ENCODE measurements around the gene NUDT16L1. TPM values are rescaled to one million over a fixed set of nuclear protein-coding genes. Genes with fewer than 3 reads are reported as not detected.

The NUDT16L1 gene
- total RNA-seq, 1 experiment from 2014 or later: 42.0 TPM

GRCh38 chr16:4692460-4693295 is 684 bp upstream of the NUDT16L1 start:
- Mint-ChIP-seq H3K36me3 (no peaks in the 10 kb centered on the region; the same call in 1 of the 2 replicates), H3K9me3 (no peaks in the 10 kb centered on the region), H3K27ac (peak overlapping the region; percentile 19; the same call in 1 of the 2 replicates), H3K4me3 (peak overlapping the region; percentile 67), H3K27me3 (ENCODE audit: low read depth) (no peaks in the 10 kb centered on the region), H3K4me1 (no peaks in the 10 kb centered on the region)
- no peak for DNase-seq (ENCODE audit: low spot score)
- peak; percentile 0 for ATAC-seq
- ChIA-PET POLR2A (interaction anchor here (0.5 to 1.2 kb wide), 4 partner anchors 10 to 112 kb away, joined by 3 read pairs; no protein-coding TSS in a partner anchor), CTCF (interaction anchor here (0.7 to 6.5 kb wide), 5 partner anchors 10 to 290 kb away, joined by 3 to 63 read pairs (median 10); partner anchors contain the start of genes MGRN1 and ROGDI)
- no peak for TF ChIP-seq NFE2L1 (CRISPR knock-in tag; IDR thresholded peaks at IDR 0.05)
- 0 out of 2 replicates have a peak, but pooled peaks have one; percentile 15 for TF ChIP-seq GTF2I (CRISPR knock-in tag; conservative IDR thresholded peaks at IDR 0.05)
- no peak for TF ChIP-seq MYBL2 (CRISPR knock-in tag; IDR thresholded peaks at IDR 0.05)
- 0 out of 2 replicates have a peak, but pooled peaks have one; percentile 59 for TF ChIP-seq KAT7 (CRISPR knock-in tag; IDR thresholded peaks at IDR 0.05; ENCODE audit: borderline replicate concordance)
- no peak for TF ChIP-seq MLX (CRISPR knock-in tag; IDR thresholded peaks at IDR 0.05)
- no peak for TF ChIP-seq ATF2 (CRISPR knock-in tag; IDR thresholded peaks at IDR 0.05; ENCODE audit: borderline replicate concordance, low read depth)
- peak; percentile 70; the same call in 1 of the 2 replicates for TF ChIP-seq ZNF416 (CRISPR knock-in tag; IDR thresholded peaks at IDR 0.05)
- TF ChIP-seq AR (CRISPR knock-in tag; IDR thresholded peaks at IDR 0.05): peak; percentile 80; the same call in 1 of the 2 replicates
- TF ChIP-seq PRRX2 (CRISPR knock-in tag; IDR thresholded peaks at IDR 0.05): 0 out of 2 replicates have a peak, but pooled peaks have one; percentile 30

GRCh38 chr16:4693956-4694641 is 737 bp downstream of the NUDT16L1 start:
- CTCF ChIA-PET: interaction anchor here (0.8 to 6.5 kb wide), 12 partner anchors 11 to 264 kb away, joined by 3 to 63 read pairs (median 4); partner anchors contain the start of genes CDIP1, MGRN1, ROGDI and SEC14L5
- Mint-ChIP-seq H3K27ac (no peak overlapping the region), H3K9me3 (no peaks in the 10 kb centered on the region), H3K27me3 (ENCODE audit: low read depth) (no peaks in the 10 kb centered on the region), H3K36me3 (peaks cover 3% of the 10 kb centered on the region; the same call in 1 of the 2 replicates), H3K4me1 (no peaks in the 10 kb centered on the region), H3K4me3 (peak overlapping the region; percentile 63)
- POLR2A ChIA-PET: interaction anchor here (0.6 to 1.0 kb wide), 7 partner anchors 11 to 213 kb away, joined by 3 to 6 read pairs (median 5); no protein-coding TSS in a partner anchor
- no peak; the same call in none of the 2 replicates for ATAC-seq
- no peak for DNase-seq (ENCODE audit: low spot score)
- TF ChIP-seq KAT7 (CRISPR knock-in tag; IDR thresholded peaks at IDR 0.05; ENCODE audit: borderline replicate concordance) (0 out of 2 replicates have a peak, but pooled peaks have one; percentile 73), OVOL2 (CRISPR knock-in tag; IDR thresholded peaks at IDR 0.05; ENCODE audit: borderline replicate concordance) (no peak), ETV6 (CRISPR knock-in tag; IDR thresholded peaks at IDR 0.05) (0 out of 2 replicates have a peak, but pooled peaks have one; percentile 12), ZBTB43 (CRISPR knock-in tag; IDR thresholded peaks at IDR 0.05) (no peak), CTCF (IDR thresholded peaks at IDR 0.05) (no peak), ZNF219 (CRISPR knock-in tag; IDR thresholded peaks at IDR 0.05; ENCODE audit: borderline replicate concordance) (peak; percentile 19; the same call in 1 of the 2 replicates), NFE2L1 (CRISPR knock-in tag; IDR thresholded peaks at IDR 0.05) (no peak), HMGXB4 (CRISPR knock-in tag; IDR thresholded peaks at IDR 0.05) (peak; percentile 2; the same call in 1 of the 2 replicates)
